Mesendoderm (in vitro differentiated cells): Measurements from ENCODE around the gene CPXM2.

Experiments used
- DNase-seq: peaks from one replicate; pipeline ENCODE4 v3.0.0; 2013
- H2AK5ac ChIP-seq: 2 replicates; pipeline ENCODE4 v1.6.1; 2013; ENCODE audit warnings: low read length, inconsistent platforms
- H2BK120ac ChIP-seq: 2 replicates; pipeline ENCODE4 v1.6.1; 2013; ENCODE audit warnings: low read depth, mild to moderate bottlenecking, low read length, moderate library complexity, mixed read lengths
- H2BK15ac ChIP-seq: replicated peaks from 2 replicates; pipeline ENCODE4 v1.6.1; 2013; ENCODE audit warnings: low read depth, mild to moderate bottlenecking, moderate library complexity
- H2BK5ac ChIP-seq: 2 replicates; pipeline ENCODE4 v1.6.1; 2013; ENCODE audit warnings: low read length, inconsistent platforms
- H3K18ac ChIP-seq: 2 replicates; pipeline ENCODE4 v1.6.1; 2013; ENCODE audit warnings: mild to moderate bottlenecking, low read length, mixed read lengths
- H3K23ac ChIP-seq: one replicate; pipeline ENCODE4 v1.6.1; 2013; ENCODE audit warnings: low read length
- H3K27ac ChIP-seq: 2 replicates; pipeline ENCODE4 v1.5.1; 2013; ENCODE audit warnings: low read depth, mild to moderate bottlenecking, inconsistent platforms, low read length, moderate library complexity
- H3K27me3 ChIP-seq: 2 replicates; pipeline ENCODE4 v1.6.1; 2013; ENCODE audit warnings: low read length, control low read depth, mild to moderate bottlenecking, inconsistent platforms; ENCODE audit not compliant: insufficient read depth, poor library complexity
- H3K36me3 ChIP-seq: 2 replicates; pipeline ENCODE4 v1.6.1; 2013; ENCODE audit warnings: low read length, inconsistent platforms; ENCODE audit not compliant: control insufficient read depth, insufficient read depth
- H3K4ac ChIP-seq: one replicate; pipeline ENCODE4 v1.6.1; 2013; ENCODE audit warnings: low read depth, mild to moderate bottlenecking, low read length, moderate library complexity
- H3K4me1 ChIP-seq: 2 replicates; pipeline ENCODE4 v1.6.1; 2013; ENCODE audit warnings: low read depth, low read length, inconsistent platforms; ENCODE audit not compliant: control insufficient read depth
- H3K4me2 ChIP-seq: 2 replicates; pipeline ENCODE4 v1.6.1; 2013; ENCODE audit warnings: low read length
- H3K4me3 ChIP-seq: 2 replicates; pipeline ENCODE4 v1.5.1; 2013; ENCODE audit warnings: mild to moderate bottlenecking, low read length
- H3K56ac ChIP-seq: one replicate; pipeline ENCODE4 v1.6.1; 2013; ENCODE audit warnings: low read length
- H3K79me1 ChIP-seq: 2 replicates; pipeline ENCODE4 v1.6.1; 2013; ENCODE audit warnings: low read length, inconsistent platforms
- H3K79me2 ChIP-seq: 2 replicates; pipeline ENCODE4 v1.6.1; 2013; ENCODE audit warnings: mild to moderate bottlenecking, low read length; ENCODE audit not compliant: control insufficient read depth, insufficient read depth
- H3K9ac ChIP-seq: 2 replicates; pipeline ENCODE4 v1.6.1; 2013; ENCODE audit warnings: low read length, inconsistent platforms
- H4K5ac ChIP-seq: one replicate; pipeline ENCODE4 v1.6.1; 2013; ENCODE audit warnings: low read length
- H4K8ac ChIP-seq: one replicate; pipeline ENCODE4 v1.6.1; 2013; ENCODE audit warnings: low read depth, mild to moderate bottlenecking, control low read depth, low read length, moderate library complexity
- WGBS: extraction: QIAGEN DNeasy Blood & Tissue Kit; methylation state at CpG from one replicate; pipeline ENCODE4 v1.1.7; 2013; ENCODE audit warnings: low lambda C conversion rate, missing lambda C conversion rate; ENCODE audit not compliant: insufficient coverage; ENCODE audit errors: extremely low coverage; 5-methylcytosine and 5-hydroxymethylcytosine counted together

Gene CPXM2

GRCh38 chr10:123726381-123726780 is 165.2 kb downstream of the CPXM2 start:
- Histone ChIP-seq H3K27me3 (no peaks in the 10 kb centered on the region), H3K4me3 (no peak overlapping the region), H3K9ac (no peak overlapping the region), H3K79me1 (no peaks in the 10 kb centered on the region), H3K79me2 (no peaks in the 10 kb centered on the region), H3K27ac (no peak overlapping the region), H3K56ac (no peak overlapping the region), H2BK5ac (no peak overlapping the region), H4K5ac (no peak overlapping the region), H4K8ac (no peak overlapping the region), H3K4ac (no peak overlapping the region), H3K4me2 (no peak overlapping the region), H3K18ac (no peak overlapping the region), H2BK15ac (no peak overlapping the region), H3K4me1 (no peaks in the 10 kb centered on the region), H3K23ac (no peak overlapping the region), H2BK120ac (no peak overlapping the region), H3K36me3 (no peaks in the 10 kb centered on the region), H2AK5ac (no peak overlapping the region)
- no peak for DNase-seq
- WGBS = no CpG with 5 or more reads among the region's 3 CpGs

- H3K4me3 ChIP-seq = no peak overlapping the region
- no peak overlapping the region for H2BK5ac ChIP-seq
- no peaks in the 10 kb centered on the region for H3K79me1 ChIP-seq
- H2AK5ac ChIP-seq = no peak overlapping the region
- WGBS = no CpG with 5 or more reads among the region's 12 CpGs
- H3K27ac ChIP-seq = no peak overlapping the region
- no peak overlapping the region for H2BK15ac ChIP-seq
- H4K5ac ChIP-seq = no peak overlapping the region
- no peak overlapping the region for H3K4me2 ChIP-seq
- H3K56ac ChIP-seq = no peak overlapping the region
- no peaks in the 10 kb centered on the region for H3K36me3 ChIP-seq
- no peak overlapping the region for H3K18ac ChIP-seq
- H4K8ac ChIP-seq = no peak overlapping the region
- no peaks in the 10 kb centered on the region for H3K79me2 ChIP-seq
- no peak overlapping the region for H3K9ac ChIP-seq
- H3K4ac ChIP-seq = no peak overlapping the region
- H3K27me3 ChIP-seq = no peaks in the 10 kb centered on the region
- no peak overlapping the region for H2BK120ac ChIP-seq
- no peak overlapping the region for H3K23ac ChIP-seq
- H3K4me1 ChIP-seq = no peaks in the 10 kb centered on the region
- DNase-seq = no peak
Observed at GRCh38 chr10:123724747-123725146, 166.9 kb downstream of the CPXM2 start.

- H3K27me3 ChIP-seq = no peaks in the 10 kb centered on the region
- H2BK15ac ChIP-seq = no peak overlapping the region
- no peak overlapping the region for H3K4me2 ChIP-seq
- whole genome bisulfite sequencing = no CpG with 5 or more reads among the region's 2 CpGs
- H3K9ac ChIP-seq = no peak overlapping the region
- no peak overlapping the region for H3K27ac ChIP-seq
- DNase-seq = no peak
- H2BK5ac ChIP-seq = no peak overlapping the region
- H4K8ac ChIP-seq = no peak overlapping the region
- H3K4me1 ChIP-seq = no peaks in the 10 kb centered on the region
- no peaks in the 10 kb centered on the region for H3K79me1 ChIP-seq
- H3K36me3 ChIP-seq = no peaks in the 10 kb centered on the region
- no peak overlapping the region for H3K56ac ChIP-seq
- no peak overlapping the region for H2BK120ac ChIP-seq
- H3K4me3 ChIP-seq = no peak overlapping the region
- no peak overlapping the region for H3K4ac ChIP-seq
- H2AK5ac ChIP-seq = no peak overlapping the region
- H3K18ac ChIP-seq = no peak overlapping the region
- no peak overlapping the region for H4K5ac ChIP-seq
- H3K79me2 ChIP-seq = no peaks in the 10 kb centered on the region
- H3K23ac ChIP-seq = no peak overlapping the region
Observed at GRCh38 chr10:123722351-123722750, 169.3 kb downstream of the CPXM2 start.

GRCh38 chr10:123721441-123722049 is 170.1 kb downstream of the CPXM2 start:
- Histone ChIP-seq H3K4me3 (no peak overlapping the region), H4K5ac (no peak overlapping the region), H3K4me1 (no peaks in the 10 kb centered on the region), H3K79me1 (no peaks in the 10 kb centered on the region), H2BK120ac (no peak overlapping the region), H3K23ac (no peak overlapping the region), H3K27me3 (no peaks in the 10 kb centered on the region), H3K18ac (no peak overlapping the region), H3K56ac (no peak overlapping the region), H3K9ac (no peak overlapping the region), H2BK15ac (no peak overlapping the region), H2BK5ac (no peak overlapping the region), H3K79me2 (no peaks in the 10 kb centered on the region), H4K8ac (no peak overlapping the region), H3K27ac (no peak overlapping the region), H3K36me3 (no peaks in the 10 kb centered on the region), H3K4ac (no peak overlapping the region), H2AK5ac (no peak overlapping the region), H3K4me2 (no peak overlapping the region)
- DNase-seq = peak; percentile 9
- WGBS = no CpG with 5 or more reads among the region's 9 CpGs

- Histone ChIP-seq H3K23ac (no peak overlapping the region), H3K27me3 (no peaks in the 10 kb centered on the region), H3K4me3 (no peak overlapping the region), H3K56ac (no peak overlapping the region), H2BK15ac (no peak overlapping the region), H2BK120ac (no peak overlapping the region), H2BK5ac (no peak overlapping the region), H2AK5ac (no peak overlapping the region), H3K79me1 (no peaks in the 10 kb centered on the region), H4K8ac (no peak overlapping the region), H3K27ac (no peak overlapping the region), H3K4ac (no peak overlapping the region), H3K9ac (no peak overlapping the region), H3K4me1 (no peaks in the 10 kb centered on the region), H3K18ac (no peak overlapping the region), H4K5ac (no peak overlapping the region), H3K36me3 (no peaks in the 10 kb centered on the region), H3K4me2 (no peak overlapping the region), H3K79me2 (no peaks in the 10 kb centered on the region)
- WGBS = no CpG with 5 or more reads among the region's 3 CpGs
- DNase-seq = no peak
Observed at GRCh38 chr10:123720536-123720935, 171.1 kb downstream of the CPXM2 start.

GRCh38 chr10:123718544-123719060 is 173.0 kb downstream of the CPXM2 start:
- Histone ChIP-seq H3K18ac (no peak overlapping the region), H3K27me3 (no peaks in the 10 kb centered on the region), H3K79me1 (no peaks in the 10 kb centered on the region), H3K4me1 (no peaks in the 10 kb centered on the region), H3K9ac (no peak overlapping the region), H2BK5ac (no peak overlapping the region), H2AK5ac (no peak overlapping the region), H3K36me3 (no peaks in the 10 kb centered on the region), H4K8ac (no peak overlapping the region), H3K79me2 (no peaks in the 10 kb centered on the region), H3K23ac (no peak overlapping the region), H2BK120ac (no peak overlapping the region), H3K4ac (no peak overlapping the region), H3K4me2 (no peak overlapping the region), H4K5ac (no peak overlapping the region), H2BK15ac (no peak overlapping the region), H3K27ac (no peak overlapping the region), H3K56ac (no peak overlapping the region), H3K4me3 (no peak overlapping the region)
- no peak for DNase-seq
- WGBS = no CpG with 5 or more reads among the region's 4 CpGs
